Measurements from ENCODE around the gene PTAFR.
"Not testable (repeated sequence)": the region's sequence is repeated elsewhere in the genome, so short reads cannot be mapped to it uniquely, and the experiment has no call there.

Gene PTAFR

GRCh38 chr1:28144203-28145135, 32.0 kb downstream of the PTAFR start:
- no peak for DNase-seq (ENCODE audit: low read depth in 2 of 2)

GRCh38 chr1:28143496-28144202, 32.8 kb downstream of the PTAFR start:
- DNase-seq (ENCODE audit: low read depth in 2 of 2) = no peak

- DNase-seq (ENCODE audit: low read depth in 2 of 2) = no peak
Measured at GRCh38 chr1:28141685-28142084, 34.8 kb downstream of the PTAFR start.

- DNase-seq (ENCODE audit: low read depth in 2 of 2) = not testable (repeated sequence)
Measured at GRCh38 chr1:28139866-28140265, 36.6 kb downstream of the PTAFR start.

GRCh38 chr1:28139025-28139712, 37.3 kb downstream of the PTAFR start:
- no peak for DNase-seq (ENCODE audit: low read depth in 2 of 2)

- no peak for DNase-seq (ENCODE audit: low read depth in 2 of 2)
Measured at GRCh38 chr1:28136922-28137613, 39.4 kb downstream of the PTAFR start.

GRCh38 chr1:28136169-28136921, 40.1 kb downstream of the PTAFR start:
- DNase-seq (ENCODE audit: low read depth in 2 of 2) = no peak

- no peak for DNase-seq (ENCODE audit: low read depth in 2 of 2)
Measured at GRCh38 chr1:28135371-28136168, 40.9 kb downstream of the PTAFR start.

GRCh38 chr1:28134651-28135207, 41.8 kb downstream of the PTAFR start:
- no peak for DNase-seq (ENCODE audit: low read depth in 2 of 2)

GRCh38 chr1:28132171-28133167, 44.0 kb downstream of the PTAFR start:
- no peak for DNase-seq (ENCODE audit: low read depth in 2 of 2)

GRCh38 chr1:28130901-28131300, 45.6 kb downstream of the PTAFR start:
- no peak for DNase-seq (ENCODE audit: low read depth in 2 of 2)

- DNase-seq (ENCODE audit: low read depth in 2 of 2) = no peak
Measured at GRCh38 chr1:28129150-28129549, 47.3 kb downstream of the PTAFR start.

- DNase-seq (ENCODE audit: low read depth in 2 of 2) = no peak
Measured at GRCh38 chr1:28127617-28128257, 48.8 kb downstream of the PTAFR start.

GRCh38 chr1:28126783-28127490, 49.6 kb downstream of the PTAFR start:
- no peak for DNase-seq (ENCODE audit: low read depth in 2 of 2)

- DNase-seq (ENCODE audit: low read depth in 2 of 2) = no peak
Measured at GRCh38 chr1:28126212-28126611, 50.3 kb downstream of the PTAFR start.

- no peak for DNase-seq (ENCODE audit: low read depth in 2 of 2)
Measured at GRCh38 chr1:28123461-28123961, 53.0 kb downstream of the PTAFR start.

GRCh38 chr1:28122183-28122582, 54.3 kb downstream of the PTAFR start:
- no peak for DNase-seq (ENCODE audit: low read depth in 2 of 2)

Measured in stimulated activated CD8-positive, alpha-beta memory T cell treated with anti-CD3 and anti-CD28 coated beads, Interleukin-7, amount 100 ng/mL, for 4 hours (primary cell).